ENCODE results near the gene B3GAT3. TPM values are rescaled to one million over a fixed set of nuclear protein-coding genes. Genes with fewer than 3 reads are reported as not detected.
"Not testable (repeated sequence)": the region's sequence is repeated elsewhere in the genome, so short reads cannot be mapped to it uniquely, and the experiment has no call there.

The B3GAT3 gene
- total RNA-seq, 1 experiment from 2014 or later, result 32.9 TPM

DNA sequence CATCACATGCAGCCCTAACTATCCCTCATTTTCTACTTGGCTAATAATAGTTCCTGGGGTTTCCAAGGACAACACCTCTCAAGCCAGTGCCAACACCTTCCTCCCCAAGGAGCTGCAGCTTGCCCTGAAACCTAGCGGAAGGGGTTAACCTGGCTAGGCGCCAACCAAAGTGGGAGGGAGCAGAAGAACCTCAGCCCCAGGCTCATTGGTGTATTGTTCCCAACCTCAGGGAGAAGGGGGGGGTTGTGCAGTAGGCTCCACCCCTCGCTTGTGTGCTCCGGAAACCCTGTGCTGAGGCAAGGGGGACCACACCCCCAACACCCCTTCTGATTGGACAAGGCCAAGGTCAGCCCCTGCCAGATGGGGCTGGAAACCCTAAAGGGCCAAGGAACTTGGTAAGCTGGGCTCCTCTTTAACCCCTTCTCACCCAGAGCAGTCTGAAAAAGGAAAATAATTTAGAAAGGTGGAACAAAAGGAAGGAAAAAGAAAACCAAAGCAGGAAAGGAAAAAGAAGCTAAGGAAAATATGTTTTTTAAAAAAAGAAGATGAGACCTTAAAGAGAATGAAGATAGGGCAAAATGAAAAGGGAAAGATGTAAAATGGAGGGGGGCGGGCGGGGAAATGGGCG is 22.6 kb downstream of the B3GAT3 start:
- Histone ChIP-seq H3K36me3 (peaks cover 65% of the 10 kb centered on the region), H3K27me3 (no peaks in the 10 kb centered on the region), H3K4me3 (no peak overlapping the region), H3K9me3 (no peaks in the 10 kb centered on the region)
- peak; percentile 91 for DNase-seq

- H3K4me3 ChIP-seq, result no peak overlapping the region
- DNase-seq, result no peak
- peaks cover 64% of the 10 kb centered on the region for H3K36me3 ChIP-seq
Measured at GRCh38 chr11:62595124-62595523, 26.7 kb downstream of the B3GAT3 start.

GRCh38 chr11:62593434-62594044 is 28.2 kb downstream of the B3GAT3 start:
- DNase-seq, result peak; percentile 73

More at GRCh38 chr11:62595124-62595523, 26.7 kb downstream of the B3GAT3 start:
- H3K9me3 ChIP-seq, result no peaks in the 10 kb centered on the region
- no peaks in the 10 kb centered on the region for H3K27me3 ChIP-seq

DNA sequence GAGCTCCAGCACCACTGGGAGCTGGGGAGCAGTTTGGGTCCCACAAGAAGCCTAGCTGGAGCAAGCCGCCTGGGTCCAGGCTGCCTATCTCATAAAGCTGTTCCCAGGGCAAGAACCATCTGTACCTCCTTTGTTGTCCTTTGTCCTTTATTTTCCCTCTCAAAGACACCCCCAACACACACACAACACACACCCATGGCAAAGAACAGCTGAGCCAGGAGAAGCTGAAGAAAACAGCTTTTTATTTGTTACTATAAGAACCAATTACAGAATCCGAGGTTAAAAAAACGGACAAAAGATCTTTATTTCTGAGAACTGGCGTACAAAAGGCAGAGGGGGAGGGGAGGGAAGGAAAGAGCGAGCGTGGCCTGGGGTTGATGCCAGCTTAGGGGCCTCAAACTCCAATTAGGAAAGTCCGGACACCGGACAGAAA is 28.8 kb downstream of the B3GAT3 start:
- H3K27me3 ChIP-seq, result no peaks in the 10 kb centered on the region

More at GRCh38 chr11:62593434-62594044, 28.2 kb downstream of the B3GAT3 start:
- Histone ChIP-seq H3K36me3 (peaks cover 59% of the 10 kb centered on the region), H3K27me3 (no peaks in the 10 kb centered on the region), H3K9me3 (no peaks in the 10 kb centered on the region), H3K4me3 (no peak overlapping the region)

DNA sequence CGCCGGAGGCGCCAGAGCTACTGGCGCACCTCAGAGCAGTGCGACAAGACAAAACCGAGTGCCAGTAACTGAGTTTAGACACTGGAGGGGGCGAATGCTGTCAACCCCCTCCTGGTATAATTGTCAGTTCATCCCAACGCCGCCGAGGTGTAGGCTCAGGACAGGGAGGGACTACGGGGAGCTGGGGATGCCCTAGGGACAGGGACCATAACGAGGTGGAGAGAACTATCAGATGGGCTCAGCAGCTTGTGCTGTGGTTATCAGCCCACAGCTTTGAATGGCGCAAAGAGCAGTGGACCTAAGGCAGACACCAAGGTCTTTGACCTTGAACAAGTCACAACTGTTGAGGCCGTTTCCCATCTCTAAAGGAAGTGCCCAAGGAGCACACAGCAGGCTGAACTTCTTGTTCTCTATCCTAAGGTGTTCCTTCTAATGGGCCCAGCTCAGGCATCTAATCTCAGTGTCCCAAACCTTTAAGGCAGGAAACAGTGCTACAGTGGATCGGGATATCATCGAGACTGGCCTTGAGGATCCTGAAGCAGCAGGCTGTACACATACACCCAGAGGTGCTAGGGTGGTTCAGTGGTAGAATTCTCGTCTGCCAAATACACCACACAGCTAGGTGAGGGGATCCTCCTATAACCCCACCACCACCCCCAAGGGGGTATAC is 29.5 kb downstream of the B3GAT3 start:
- Histone ChIP-seq H3K9me3 (no peaks in the 10 kb centered on the region), H3K27me3 (no peaks in the 10 kb centered on the region), H3K36me3 (peaks cover 57% of the 10 kb centered on the region), H3K4me3 (peak overlapping the region; percentile 92)
- DNase-seq, result no peak

More for the DNA sequence above, 28.8 kb downstream of the B3GAT3 start:
- Histone ChIP-seq H3K4me3 (no peak overlapping the region), H3K36me3 (peaks cover 57% of the 10 kb centered on the region), H3K9me3 (no peaks in the 10 kb centered on the region)
- DNase-seq, result no peak

- Histone ChIP-seq H3K36me3 (peaks cover 55% of the 10 kb centered on the region), H3K27me3 (no peaks in the 10 kb centered on the region), H3K4me3 (peak within 1 kb of the TSS; percentile 92), H3K9me3 (no peaks in the 10 kb centered on the region)
- DNase-seq, result peak; percentile 95
Measured at GRCh38 chr11:62591448-62592145, 30.2 kb downstream of the B3GAT3 start, which contains the start of gene TUT1. TSS of gene TUT1 (minus strand) at chr11:62591523. CDS start at chr11:62591485, 38 bp downstream.

GRCh38 chr11:62588966-62589637 is 32.7 kb downstream of the B3GAT3 start:
- Histone ChIP-seq H3K4me3 (no peak overlapping the region), H3K9me3 (no peaks in the 10 kb centered on the region), H3K27me3 (no peaks in the 10 kb centered on the region), H3K36me3 (peaks cover 50% of the 10 kb centered on the region)
- DNase-seq, result no peak

DNA sequence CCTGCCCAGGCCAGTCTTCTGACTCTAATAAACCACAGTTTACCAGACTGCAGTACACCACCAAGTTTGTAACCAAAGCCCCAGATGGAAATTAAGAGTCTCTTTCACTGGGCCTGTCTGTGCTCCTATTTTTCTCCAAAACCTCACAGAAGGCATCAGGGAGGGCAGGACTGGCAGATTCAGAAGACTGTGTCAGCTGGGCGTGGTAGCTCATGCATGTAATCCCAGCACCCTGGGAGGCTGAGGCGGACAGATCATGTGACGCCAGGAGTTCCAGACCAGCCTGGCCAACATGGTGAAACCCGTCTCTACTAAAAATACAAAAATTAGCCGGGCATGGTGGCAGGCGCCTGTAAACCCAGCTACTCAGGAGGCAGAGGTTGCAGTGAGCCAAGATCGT is 36.4 kb downstream of the B3GAT3 start:
- not testable (repeated sequence) for H3K9me3 ChIP-seq, H3K27me3 ChIP-seq, DNase-seq, H3K4me3 ChIP-seq
- H3K36me3 ChIP-seq, result peaks cover 48% of the 10 kb centered on the region

- H3K27me3 ChIP-seq, H3K9me3 ChIP-seq, DNase-seq, H3K4me3 ChIP-seq: not testable (repeated sequence)
- H3K36me3 ChIP-seq, result peaks cover 37% of the 10 kb centered on the region
Measured at GRCh38 chr11:62581735-62582134, 40.1 kb downstream of the B3GAT3 start.

- DNase-seq, result no peak
Measured at GRCh38 chr11:62580959-62581715, 40.6 kb downstream of the B3GAT3 start.

GRCh38 chr11:62579252-62579651 is 42.5 kb downstream of the B3GAT3 start:
- H3K36me3 ChIP-seq, result peaks cover 48% of the 10 kb centered on the region
- no peaks in the 10 kb centered on the region for H3K9me3 ChIP-seq
- H3K4me3 ChIP-seq, result no peak overlapping the region
- no peaks in the 10 kb centered on the region for H3K27me3 ChIP-seq
- DNase-seq, result no peak

More at GRCh38 chr11:62580959-62581715, 40.6 kb downstream of the B3GAT3 start:
- Histone ChIP-seq H3K9me3 (no peaks in the 10 kb centered on the region), H3K4me3 (no peak overlapping the region), H3K36me3 (peaks cover 40% of the 10 kb centered on the region), H3K27me3 (no peaks in the 10 kb centered on the region)

DNA sequence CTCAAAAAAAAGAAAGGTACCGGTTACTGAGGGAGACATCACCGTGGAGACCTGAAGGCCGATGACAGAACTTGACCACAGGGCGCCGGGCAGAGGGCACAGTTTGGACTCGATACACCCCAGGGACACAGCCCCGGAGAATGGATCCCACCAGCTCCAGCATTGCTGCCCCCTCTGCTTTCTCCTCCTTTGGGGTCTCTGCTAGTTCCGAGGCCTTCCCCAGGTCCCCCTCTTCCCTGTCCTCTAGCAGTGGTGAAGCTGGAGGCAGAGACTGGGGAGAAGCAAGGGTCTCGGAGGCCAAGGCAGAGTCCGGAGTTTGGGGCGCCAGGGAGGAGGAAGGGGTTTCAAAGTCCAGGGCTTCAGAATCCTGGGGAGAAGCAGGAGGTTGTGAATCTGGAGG is 43.2 kb downstream of the B3GAT3 start:
- Histone ChIP-seq H3K9me3 (no peaks in the 10 kb centered on the region), H3K36me3 (peaks cover 50% of the 10 kb centered on the region), H3K4me3 (no peak overlapping the region), H3K27me3 (no peaks in the 10 kb centered on the region)
- DNase-seq, result no peak

DNA sequence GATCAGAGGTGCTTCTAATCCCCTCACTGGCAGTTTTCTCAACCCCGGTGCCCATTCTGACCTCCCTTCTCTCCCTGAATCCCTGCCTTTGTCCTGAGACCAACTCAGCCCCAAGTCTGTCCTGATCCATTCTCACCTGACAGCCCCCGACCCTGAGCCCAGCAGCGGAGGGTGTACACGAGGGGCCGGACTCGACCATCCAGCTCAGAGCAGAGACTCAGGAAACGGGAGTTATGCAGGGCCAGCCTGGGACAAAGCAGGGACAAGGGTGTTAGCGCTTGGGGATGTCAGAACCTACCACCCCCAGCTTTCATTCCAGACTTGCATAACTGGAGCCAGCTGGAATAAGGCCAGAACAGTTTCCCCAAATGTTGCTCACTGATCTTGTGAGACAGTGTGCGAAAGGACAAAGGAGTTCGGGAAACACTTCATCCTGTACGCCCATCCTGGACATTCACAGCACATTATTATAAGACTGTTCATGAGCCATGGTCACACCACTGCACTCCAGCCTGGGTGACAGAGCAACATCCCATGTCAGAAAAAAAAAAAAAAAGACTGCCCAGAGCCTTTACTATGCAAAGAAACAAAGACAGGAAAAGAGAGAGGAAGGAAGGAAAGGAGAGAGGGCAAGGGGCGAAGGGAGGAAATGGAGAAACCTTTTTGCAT is 44.6 kb downstream of the B3GAT3 start:
- Histone ChIP-seq H3K36me3 (peaks cover 60% of the 10 kb centered on the region), H3K4me3 (no peak overlapping the region), H3K27me3 (no peaks in the 10 kb centered on the region), H3K9me3 (no peaks in the 10 kb centered on the region)
- DNase-seq, result no peak

DNA sequence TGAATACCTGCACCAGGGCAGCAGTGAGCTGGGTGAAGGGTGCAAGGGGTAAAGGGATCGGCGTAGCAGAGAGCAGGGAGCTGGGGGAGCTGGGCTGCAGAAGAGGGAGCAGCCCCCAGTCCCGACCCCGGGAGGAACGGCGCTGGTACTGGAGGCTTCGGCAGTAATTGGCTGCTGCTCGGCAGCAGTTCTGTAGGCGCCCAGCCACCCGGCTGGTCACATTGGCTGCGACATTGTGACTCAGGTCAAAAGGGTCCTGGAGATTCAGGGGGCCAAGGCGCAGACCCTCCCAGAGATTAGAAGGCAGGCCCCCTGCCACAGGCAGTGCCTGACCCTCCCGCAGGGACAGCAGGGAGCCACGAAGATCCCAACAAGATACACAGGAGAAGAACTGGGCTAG is 45.9 kb downstream of the B3GAT3 start:
- H3K27me3 ChIP-seq, result no peaks in the 10 kb centered on the region
- H3K9me3 ChIP-seq, result no peaks in the 10 kb centered on the region
- H3K36me3 ChIP-seq, result peaks cover 63% of the 10 kb centered on the region
- no peak overlapping the region for H3K4me3 ChIP-seq
- DNase-seq, result no peak

DNA sequence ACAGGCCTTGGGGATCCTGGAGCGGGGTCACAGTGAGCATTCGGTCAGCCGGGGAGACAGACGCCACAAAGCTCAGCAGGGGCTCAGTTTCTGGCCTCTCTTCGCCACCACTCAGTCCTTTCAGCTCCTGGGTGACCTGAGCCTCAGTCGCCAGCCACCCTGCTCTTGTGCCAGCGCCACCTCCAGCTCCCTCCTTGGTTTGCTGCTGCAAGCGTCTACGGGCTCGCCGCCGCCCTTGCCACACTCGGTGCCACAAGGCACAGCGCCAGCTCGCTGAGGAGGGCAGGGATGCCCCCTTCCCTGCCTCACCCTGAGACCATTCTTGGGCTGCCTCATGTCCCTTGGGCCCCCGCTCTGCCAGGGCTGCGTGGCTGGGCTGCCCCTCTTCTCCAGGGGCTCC is 46.6 kb downstream of the B3GAT3 start:
- no peaks in the 10 kb centered on the region for H3K27me3 ChIP-seq
- H3K9me3 ChIP-seq, result no peaks in the 10 kb centered on the region
- H3K36me3 ChIP-seq, result peaks cover 69% of the 10 kb centered on the region
- peak overlapping the region; percentile 82 for H3K4me3 ChIP-seq
- no peak for DNase-seq
